ENCODE data around the gene RXFP4. TPM values are rescaled to one million over a fixed set of nuclear protein-coding genes. Genes with fewer than 3 reads are reported as not detected.

RXFP4 gene
- total and polyA plus RNA-seq, 2 of the 13 experiments (the other 11 are each of a cell fraction or from before 2014, with no cell fraction given), result 0.38 to 1.4 TPM

DNA sequence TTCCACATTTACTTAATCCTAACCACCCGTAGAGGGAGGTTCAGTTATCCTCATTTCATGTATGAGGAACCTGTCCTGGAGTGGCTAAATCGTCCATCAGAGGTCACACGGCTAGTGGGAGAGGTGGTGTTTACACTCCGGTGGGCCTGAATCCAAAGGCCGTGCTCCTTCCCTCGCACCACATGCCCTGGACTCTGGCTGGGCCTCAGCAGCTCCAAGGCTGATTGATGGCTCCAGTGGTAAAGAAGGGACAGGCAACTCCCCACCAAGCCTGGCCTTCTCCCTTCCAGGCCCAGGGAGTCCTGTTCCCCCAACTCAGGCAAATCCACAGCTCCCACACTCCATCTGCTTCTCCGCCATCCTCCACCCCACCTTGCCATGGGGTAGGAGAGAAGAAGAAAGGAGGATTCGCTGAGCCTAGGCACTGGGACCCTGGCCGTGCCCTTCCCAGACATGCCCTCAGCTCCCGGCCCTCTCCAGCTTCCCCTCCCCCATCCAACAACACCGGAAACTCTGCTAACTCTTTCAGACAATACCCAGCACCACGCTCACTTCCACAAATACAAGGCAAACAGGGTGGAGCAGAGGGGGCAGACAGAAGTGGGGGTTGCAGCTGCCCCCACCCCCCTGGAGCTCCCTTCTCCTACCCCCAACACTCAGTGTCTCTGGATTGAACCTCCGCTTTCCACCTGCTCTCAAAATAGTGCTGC is 26.1 kb downstream of the RXFP4 start (continued):
- TF ChIP-seq SALL1 (CRISPR knock-in tag; IDR thresholded peaks at IDR 0.05) (peak; percentile 92), JDP2 (CRISPR knock-in tag; IDR thresholded peaks at IDR 0.05; ENCODE audit: borderline replicate concordance) (no peak), SRY (CRISPR knock-in tag; IDR thresholded peaks at IDR 0.05) (no peak), BHLHE40 (IDR thresholded peaks at IDR 0.05; ENCODE audit: low read length) (no peak), TRIM24 (CRISPR knock-in tag; IDR thresholded peaks at IDR 0.05) (no peak), ZNF777 (CRISPR knock-in tag; IDR thresholded peaks at IDR 0.05) (no peak), PLRG1 (conservative IDR thresholded peaks at IDR 0.05) (no peak), ZNF326 (CRISPR knock-in tag; IDR thresholded peaks at IDR 0.05; ENCODE audit: borderline replicate concordance) (no peak), ATF7-NPFF (CRISPR knock-in tag; IDR thresholded peaks at IDR 0.05; ENCODE audit: low read depth) (no peak; the same call in 1 of the 2 replicates), FOXM1 (CRISPR knock-in tag; IDR thresholded peaks at IDR 0.05) (no peak), KLF6 (CRISPR knock-in tag; IDR thresholded peaks at IDR 0.05) (peak; percentile 81)
- TF ChIP-seq, protein P1, sequence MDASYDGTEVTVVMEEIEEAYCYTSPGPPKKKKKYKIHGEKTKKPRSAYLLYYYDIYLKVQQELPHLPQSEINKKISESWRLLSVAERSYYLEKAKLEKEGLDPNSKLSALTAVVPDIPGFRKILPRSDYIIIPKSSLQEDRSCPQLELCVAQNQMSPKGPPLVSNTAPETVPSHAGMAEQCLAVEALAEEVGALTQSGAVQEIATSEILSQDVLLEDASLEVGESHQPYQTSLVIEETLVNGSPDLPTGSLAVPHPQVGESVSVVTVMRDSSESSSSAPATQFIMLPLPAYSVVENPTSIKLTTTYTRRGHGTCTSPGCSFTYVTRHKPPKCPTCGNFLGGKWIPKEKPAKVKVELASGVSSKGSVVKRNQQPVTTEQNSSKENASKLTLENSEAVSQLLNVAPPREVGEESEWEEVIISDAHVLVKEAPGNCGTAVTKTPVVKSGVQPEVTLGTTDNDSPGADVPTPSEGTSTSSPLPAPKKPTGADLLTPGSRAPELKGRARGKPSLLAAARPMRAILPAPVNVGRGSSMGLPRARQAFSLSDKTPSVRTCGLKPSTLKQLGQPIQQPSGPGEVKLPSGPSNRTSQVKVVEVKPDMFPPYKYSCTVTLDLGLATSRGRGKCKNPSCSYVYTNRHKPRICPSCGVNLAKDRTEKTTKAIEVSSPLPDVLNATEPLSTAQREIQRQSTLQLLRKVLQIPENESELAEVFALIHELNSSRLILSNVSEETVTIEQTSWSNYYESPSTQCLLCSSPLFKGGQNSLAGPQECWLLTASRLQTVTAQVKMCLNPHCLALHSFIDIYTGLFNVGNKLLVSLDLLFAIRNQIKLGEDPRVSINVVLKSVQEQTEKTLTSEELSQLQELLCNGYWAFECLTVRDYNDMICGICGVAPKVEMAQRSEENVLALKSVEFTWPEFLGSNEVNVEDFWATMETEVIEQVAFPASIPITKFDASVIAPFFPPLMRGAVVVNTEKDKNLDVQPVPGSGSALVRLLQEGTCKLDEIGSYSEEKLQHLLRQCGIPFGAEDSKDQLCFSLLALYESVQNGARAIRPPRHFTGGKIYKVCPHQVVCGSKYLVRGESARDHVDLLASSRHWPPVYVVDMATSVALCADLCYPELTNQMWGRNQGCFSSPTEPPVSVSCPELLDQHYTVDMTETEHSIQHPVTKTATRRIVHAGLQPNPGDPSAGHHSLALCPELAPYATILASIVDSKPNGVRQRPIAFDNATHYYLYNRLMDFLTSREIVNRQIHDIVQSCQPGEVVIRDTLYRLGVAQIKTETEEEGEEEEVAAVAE (CRISPR knock-in tag; IDR thresholded peaks at IDR 0.05; ENCODE audit: borderline replicate concordance), result no peak
- TF ChIP-seq, protein P2, sequence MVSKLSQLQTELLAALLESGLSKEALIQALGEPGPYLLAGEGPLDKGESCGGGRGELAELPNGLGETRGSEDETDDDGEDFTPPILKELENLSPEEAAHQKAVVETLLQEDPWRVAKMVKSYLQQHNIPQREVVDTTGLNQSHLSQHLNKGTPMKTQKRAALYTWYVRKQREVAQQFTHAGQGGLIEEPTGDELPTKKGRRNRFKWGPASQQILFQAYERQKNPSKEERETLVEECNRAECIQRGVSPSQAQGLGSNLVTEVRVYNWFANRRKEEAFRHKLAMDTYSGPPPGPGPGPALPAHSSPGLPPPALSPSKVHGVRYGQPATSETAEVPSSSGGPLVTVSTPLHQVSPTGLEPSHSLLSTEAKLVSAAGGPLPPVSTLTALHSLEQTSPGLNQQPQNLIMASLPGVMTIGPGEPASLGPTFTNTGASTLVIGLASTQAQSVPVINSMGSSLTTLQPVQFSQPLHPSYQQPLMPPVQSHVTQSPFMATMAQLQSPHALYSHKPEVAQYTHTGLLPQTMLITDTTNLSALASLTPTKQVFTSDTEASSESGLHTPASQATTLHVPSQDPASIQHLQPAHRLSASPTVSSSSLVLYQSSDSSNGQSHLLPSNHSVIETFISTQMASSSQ (IDR thresholded peaks at IDR 0.05; ENCODE audit: low read depth), result no peak
- TF ChIP-seq, protein P2 (CRISPR knock-in tag; IDR thresholded peaks at IDR 0.05; ENCODE audit: borderline replicate concordance), result no peak; the same call in 1 of the 2 replicates
- TF ChIP-seq, protein P3, sequence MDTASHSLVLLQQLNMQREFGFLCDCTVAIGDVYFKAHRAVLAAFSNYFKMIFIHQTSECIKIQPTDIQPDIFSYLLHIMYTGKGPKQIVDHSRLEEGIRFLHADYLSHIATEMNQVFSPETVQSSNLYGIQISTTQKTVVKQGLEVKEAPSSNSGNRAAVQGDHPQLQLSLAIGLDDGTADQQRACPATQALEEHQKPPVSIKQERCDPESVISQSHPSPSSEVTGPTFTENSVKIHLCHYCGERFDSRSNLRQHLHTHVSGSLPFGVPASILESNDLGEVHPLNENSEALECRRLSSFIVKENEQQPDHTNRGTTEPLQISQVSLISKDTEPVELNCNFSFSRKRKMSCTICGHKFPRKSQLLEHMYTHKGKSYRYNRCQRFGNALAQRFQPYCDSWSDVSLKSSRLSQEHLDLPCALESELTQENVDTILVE (CRISPR knock-in tag; IDR thresholded peaks at IDR 0.05), result peak; percentile 76; the same call in 1 of the 2 replicates
- TF ChIP-seq, protein P4, sequence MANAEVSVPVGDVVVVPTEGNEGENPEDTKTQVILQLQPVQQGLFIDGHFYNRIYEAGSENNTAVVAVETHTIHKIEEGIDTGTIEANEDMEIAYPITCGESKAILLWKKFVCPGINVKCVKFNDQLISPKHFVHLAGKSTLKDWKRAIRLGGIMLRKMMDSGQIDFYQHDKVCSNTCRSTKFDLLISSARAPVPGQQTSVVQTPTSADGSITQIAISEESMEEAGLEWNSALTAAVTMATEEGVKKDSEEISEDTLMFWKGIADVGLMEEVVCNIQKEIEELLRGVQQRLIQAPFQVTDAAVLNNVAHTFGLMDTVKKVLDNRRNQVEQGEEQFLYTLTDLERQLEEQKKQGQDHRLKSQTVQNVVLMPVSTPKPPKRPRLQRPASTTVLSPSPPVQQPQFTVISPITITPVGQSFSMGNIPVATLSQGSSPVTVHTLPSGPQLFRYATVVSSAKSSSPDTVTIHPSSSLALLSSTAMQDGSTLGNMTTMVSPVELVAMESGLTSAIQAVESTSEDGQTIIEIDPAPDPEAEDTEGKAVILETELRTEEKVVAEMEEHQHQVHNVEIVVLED (CRISPR knock-in tag; IDR thresholded peaks at IDR 0.05; ENCODE audit: borderline replicate concordance), result peak; percentile 32; the same call in 1 of the 2 replicates

Measured in HepG2 (cell line).